MM.1S (cell line): Measurements from ENCODE around the gene KIDINS220.

Experiments used
- CTCF ChIP-seq: fragments of 300-600 bp; sonication (generic); IDR thresholded peaks from 2 replicates; pipeline ENCODE4 v1.5.1; 2016; ENCODE audit warnings: antibody characterized with exemption, low read length, mixed read lengths
- EZH2phosphoT487 ChIP-seq: fragments of 300-600 bp; sonication (generic); IDR thresholded peaks from 2 replicates; pipeline ENCODE4 v1.6.1; 2018; ENCODE audit warnings: antibody characterized with exemption, low read length

- no peak for TF ChIP-seq CTCF
- TF ChIP-seq EZH2phosphoT487: no peak
Measured at GRCh38 chr2:8728305-8729015, 109.0 kb downstream of the KIDINS220 start.
